Left cardiac atrium (tissue), 2 donors: ENCODE results near the gene TFCP2L1. TPM values are rescaled to one million over a fixed set of nuclear protein-coding genes. Genes with fewer than 3 reads are reported as not detected.

ENCODE experiments used
- total RNA-seq, 2 donors: library from RNA; stranded (reverse); fragmentation: NEBNext Ultra II Directional; extraction: Animal tissue kit (Norgen Biotek cat#: 25700); gene quantifications; one replicate each; pipeline ENCODE4 v1.2.1, GENCODE V29; 2021
- donor health status: DM: no; HTN: yes; CAD: no; lungs with severe emphysema.
- donor health status: DM: yes; HTN: yes; CAD: no.

TFCP2L1 gene
- total RNA-seq, 2 donors from 2014 or later, result 0.60 to 0.82 TPM

Other genes with a start within 250 kb of the TFCP2L1 start
- gene RNU4ATAC, start 245.7 kb upstream of the TFCP2L1 start, total RNA-seq, result 10 to 100 TPM in 1 of 2 donors, not detected in 1; 24.3 TPM